Loucy (cell line): ENCODE measurements around the gene TBCEL.

Source experiments
- H2AFZ ChIP-seq: fragments of 200-600 bp; sonication (generic); 2 replicates; pipeline ENCODE4 v1.6.0; 2016; ENCODE audit warnings: antibody characterized with exemption, mild to moderate bottlenecking, low read length, moderate library complexity
- H3F3A ChIP-seq: fragments of 200-600 bp; 2 replicates; pipeline ENCODE4 v1.6.0; 2016; ENCODE audit warnings: antibody characterized with exemption, low read depth, mild to moderate bottlenecking
- H3K27me3 ChIP-seq: fragments of 200-600 bp; sonication (generic); 2 replicates; pipeline ENCODE4 v1.6.1; 2014; ENCODE audit warnings: low read length, mild to moderate bottlenecking; ENCODE audit not compliant: insufficient read depth, poor library complexity, severe bottlenecking
- H3K36me3 ChIP-seq: fragments of 200-600 bp; sonication (generic); 2 replicates; pipeline ENCODE4 v1.6.1; 2016; ENCODE audit warnings: low read length; ENCODE audit not compliant: insufficient read depth
- H3K4me1 ChIP-seq: fragments of 200-600 bp; sonication (generic); 2 replicates; pipeline ENCODE4 v1.5.1; 2014; ENCODE audit warnings: low read length, mild to moderate bottlenecking; ENCODE audit not compliant: insufficient read depth, poor library complexity, severe bottlenecking
- H3K4me2 ChIP-seq: fragments of 200-600 bp; sonication (generic); 2 replicates; pipeline ENCODE4 v1.6.0; 2014; ENCODE audit warnings: antibody characterized with exemption, low read length, low read depth, mild to moderate bottlenecking; ENCODE audit not compliant: poor library complexity, severe bottlenecking
- H3K4me3 ChIP-seq: fragments of 200-600 bp; sonication (generic); 2 replicates; pipeline ENCODE4 v1.5.1; 2014; ENCODE audit warnings: low read length, mild to moderate bottlenecking, mixed read lengths; ENCODE audit not compliant: poor library complexity, severe bottlenecking
- H3K79me2 ChIP-seq: fragments of 200-600 bp; sonication (generic); 2 replicates; pipeline ENCODE4 v1.6.1; 2014; ENCODE audit warnings: low read length; ENCODE audit not compliant: insufficient read depth
- H3K9ac ChIP-seq: fragments of 200-600 bp; sonication (generic); 2 replicates; pipeline ENCODE4 v1.6.0; 2014; ENCODE audit warnings: mild to moderate bottlenecking, low read depth, low read length, moderate library complexity; ENCODE audit not compliant: poor library complexity, severe bottlenecking
- H3K9me2 ChIP-seq: fragments of 200-600 bp; sonication (generic); replicated peaks from 2 replicates; pipeline ENCODE4 v1.6.1; 2016; ENCODE audit warnings: low read depth, low read length, mixed read lengths
- H3K9me3 ChIP-seq: fragments of 200-600 bp; sonication (generic); 2 replicates; pipeline ENCODE4 v1.6.1; 2014; ENCODE audit warnings: mild to moderate bottlenecking, antibody characterized with exemption, low read length, low read depth; ENCODE audit not compliant: insufficient read depth
- H4K20me1 ChIP-seq: fragments of 200-600 bp; sonication (generic); 2 replicates; pipeline ENCODE4 v1.6.0; 2014; ENCODE audit warnings: antibody characterized with exemption, low read length, mild to moderate bottlenecking; ENCODE audit not compliant: insufficient read depth, poor library complexity, severe bottlenecking
- CTCF ChIP-seq: fragments of 200-600 bp; sonication (generic); conservative IDR thresholded peaks from 2 replicates; pipeline ENCODE4 v1.5.1; 2014; ENCODE audit warnings: mild to moderate bottlenecking, antibody characterized with exemption, low read length
- EZH2phosphoT487 ChIP-seq: fragments of 200-600 bp; IDR thresholded peaks from 2 replicates; pipeline ENCODE4 v1.6.1; 2018; ENCODE audit warnings: antibody characterized with exemption, mild to moderate bottlenecking, moderate library complexity, borderline replicate concordance

TBCEL gene

GRCh38 chr11:121138259-121138658 lies 114.4 kb downstream of the TBCEL start:
- no peaks in the 10 kb centered on the region for H3K4me1 ChIP-seq
- no peak overlapping the region for H2AFZ ChIP-seq
- H3K36me3 ChIP-seq, result no peaks in the 10 kb centered on the region
- no peak for TF ChIP-seq EZH2phosphoT487
- TF ChIP-seq CTCF, result no peak
- H3K9me3 ChIP-seq, result no peaks in the 10 kb centered on the region
- no peaks in the 10 kb centered on the region for H3K79me2 ChIP-seq
- no peak overlapping the region for H3K4me3 ChIP-seq
- no peaks in the 10 kb centered on the region for H3K27me3 ChIP-seq
- H3F3A ChIP-seq, result no peaks in the 10 kb centered on the region
- no peaks in the 10 kb centered on the region for H4K20me1 ChIP-seq
- H3K9me2 ChIP-seq, result no peaks in the 10 kb centered on the region
- H3K9ac ChIP-seq, result no peak overlapping the region
- no peak overlapping the region for H3K4me2 ChIP-seq

- Histone ChIP-seq H3K79me2 (no peaks in the 10 kb centered on the region), H3F3A (no peaks in the 10 kb centered on the region), H3K27me3 (no peaks in the 10 kb centered on the region), H3K9me3 (no peaks in the 10 kb centered on the region), H3K4me2 (no peak overlapping the region), H3K4me3 (no peak overlapping the region), H3K9me2 (no peaks in the 10 kb centered on the region), H4K20me1 (no peaks in the 10 kb centered on the region), H3K4me1 (no peaks in the 10 kb centered on the region), H3K36me3 (no peaks in the 10 kb centered on the region), H2AFZ (no peak overlapping the region), H3K9ac (no peak overlapping the region)
- TF ChIP-seq EZH2phosphoT487 (no peak), CTCF (no peak)
Observed at GRCh38 chr11:121140369-121140768, 116.5 kb downstream of the TBCEL start.
